Muscle layer of colon (tissue), 2 donors: Measurements from ENCODE around the gene TTC3.
"Not testable (repeated sequence)": the region's sequence is repeated elsewhere in the genome, so short reads cannot be mapped to it uniquely, and the experiment has no call there.

Experiments used
- H3K27ac ChIP-seq: one replicate; pipeline ENCODE4 v1.7.0; 2013; ENCODE audit warnings: low read depth, mild to moderate bottlenecking, low read length, moderate library complexity
- H3K27me3 ChIP-seq, 2 donors: one replicate each; pipeline ENCODE4 v1.7.0; 2013; ENCODE audit warnings: low read length in 2 of 2, mild to moderate bottlenecking in 2 of 2; ENCODE audit not compliant: insufficient read depth in 2 of 2, control insufficient read depth in 1 of 2
- H3K36me3 ChIP-seq: one replicate; pipeline ENCODE4 v1.7.0; 2013; ENCODE audit warnings: mild to moderate bottlenecking, low read length; ENCODE audit not compliant: insufficient read depth
- H3K4me1 ChIP-seq: one replicate; pipeline ENCODE4 v1.7.0; 2013; ENCODE audit warnings: mild to moderate bottlenecking, low read length; ENCODE audit not compliant: insufficient read depth
- H3K4me3 ChIP-seq, 2 donors: one replicate each; pipeline ENCODE4 v1.7.0; 2013; ENCODE audit warnings: low read length in 2 of 2, low read depth in 1 of 2, mild to moderate bottlenecking in 1 of 2, moderate library complexity in 1 of 2
- H3K9ac ChIP-seq: one replicate; pipeline ENCODE4 v1.7.0; 2013; ENCODE audit warnings: low read length
- H3K9me3 ChIP-seq: one replicate; pipeline ENCODE4 v1.7.0; 2013; ENCODE audit warnings: mild to moderate bottlenecking, low read length
- donor health status: abdominal sarcoma.
- donor health status: Adenocarcinoma of cecum.

TTC3 gene

GRCh38 chr21:37044643-37045042 is 28.4 kb upstream of the TTC3 start:
- no peak overlapping the region for H3K27ac ChIP-seq
- H3K4me3 ChIP-seq = no peak overlapping the region
- no peaks in the 10 kb centered on the region for H3K9me3 ChIP-seq
- no peaks in the 10 kb centered on the region for H3K36me3 ChIP-seq
- no peak overlapping the region for H3K9ac ChIP-seq
- H3K4me1 ChIP-seq = no peaks in the 10 kb centered on the region
- H3K27me3 ChIP-seq = no peaks in the 10 kb centered on the region

DNA sequence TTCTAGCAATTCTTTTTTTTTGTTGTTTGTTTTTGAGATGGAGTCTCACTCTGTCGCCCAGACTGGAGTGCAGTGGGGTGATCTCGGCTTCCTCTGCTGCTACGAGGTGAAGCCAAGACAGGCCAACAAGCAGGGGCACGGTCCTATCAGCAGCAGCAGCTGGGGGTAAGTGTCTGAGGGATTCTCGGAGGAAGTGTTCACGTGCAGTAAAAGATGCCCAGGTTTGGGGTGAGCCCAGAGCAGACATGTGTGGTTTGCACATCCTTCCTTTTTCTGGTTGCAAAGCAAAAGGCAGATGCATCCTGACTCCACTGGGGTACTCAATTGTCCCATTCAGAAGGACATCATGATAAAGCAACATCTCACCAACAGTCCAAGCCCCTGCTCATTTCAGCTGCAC is 27.9 kb upstream of the TTC3 start:
- Histone ChIP-seq H3K27me3 (no peaks in the 10 kb centered on the region), H3K9ac (no peak overlapping the region), H3K36me3 (no peaks in the 10 kb centered on the region), H3K4me3 (no peak overlapping the region), H3K9me3 (no peaks in the 10 kb centered on the region), H3K27ac (no peak overlapping the region), H3K4me1 (no peaks in the 10 kb centered on the region)

GRCh38 chr21:37045556-37045955 is 27.5 kb upstream of the TTC3 start:
- Histone ChIP-seq H3K36me3 (no peaks in the 10 kb centered on the region), H3K9me3 (no peaks in the 10 kb centered on the region), H3K4me3 (no peak overlapping the region), H3K27ac (no peak overlapping the region), H3K9ac (no peak overlapping the region), H3K27me3 (no peaks in the 10 kb centered on the region), H3K4me1 (no peaks in the 10 kb centered on the region)

DNA sequence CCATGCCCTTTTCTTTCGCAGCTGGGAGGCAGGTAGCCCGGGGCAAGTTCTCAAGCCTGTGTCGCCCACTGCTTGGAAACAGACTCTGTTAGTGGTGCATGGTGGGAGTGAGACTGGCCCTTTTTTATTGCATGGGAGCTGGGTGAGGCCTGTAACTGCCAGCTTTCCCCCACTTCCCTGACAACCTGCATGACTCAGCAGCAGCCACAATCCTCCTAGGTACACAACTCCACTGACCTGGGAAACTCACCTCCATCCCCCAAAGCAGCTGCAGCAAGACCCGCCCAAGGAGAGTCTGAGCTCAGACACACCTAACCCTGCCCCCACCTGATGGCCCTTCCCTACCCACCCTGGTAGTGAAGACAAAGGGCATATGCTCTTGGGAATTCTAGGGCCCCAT is 26.0 kb upstream of the TTC3 start:
- H3K4me1 ChIP-seq = no peaks in the 10 kb centered on the region
- no peak overlapping the region for H3K4me3 ChIP-seq

GRCh38 chr21:37049741-37050140 is 23.3 kb upstream of the TTC3 start:
- not testable (repeated sequence) for H3K9me3 ChIP-seq, H3K27ac ChIP-seq, H3K27me3 ChIP-seq, H3K36me3 ChIP-seq, H3K4me3 ChIP-seq, H3K4me1 ChIP-seq, H3K9ac ChIP-seq

More for the DNA sequence above, 26.0 kb upstream of the TTC3 start:
- H3K27me3 ChIP-seq = no peaks in the 10 kb centered on the region
- H3K27ac ChIP-seq = no peak overlapping the region
- no peak overlapping the region for H3K9ac ChIP-seq
- no peaks in the 10 kb centered on the region for H3K9me3 ChIP-seq
- no peaks in the 10 kb centered on the region for H3K36me3 ChIP-seq

DNA sequence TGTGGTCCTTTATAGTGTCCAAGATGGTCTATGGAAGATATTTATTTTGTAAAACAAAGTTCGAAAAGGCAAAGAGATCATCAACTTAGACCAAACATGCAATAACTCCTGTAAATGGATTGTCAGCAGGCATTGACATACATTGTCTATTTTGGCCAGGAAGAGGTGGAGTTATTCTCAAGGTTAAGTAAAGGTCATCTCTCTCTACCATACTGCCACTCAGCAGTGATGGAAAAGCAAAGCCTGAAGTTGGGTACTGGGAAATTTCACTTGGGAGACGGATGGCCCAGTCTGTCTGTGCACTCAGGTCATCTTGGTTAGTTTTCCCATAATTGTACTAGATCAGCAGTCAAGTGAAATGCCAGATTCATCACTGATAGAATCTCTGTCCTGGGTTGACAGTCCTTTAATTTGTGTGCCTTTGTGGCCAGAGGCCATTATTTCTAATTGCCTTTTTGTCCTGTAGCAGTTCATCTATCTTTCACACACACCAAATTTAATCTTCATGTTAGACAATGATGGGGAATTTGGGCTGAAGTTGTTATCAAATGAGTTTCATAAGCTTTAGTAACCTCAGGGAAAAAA is 17.7 kb upstream of the TTC3 start:
- H3K27me3 ChIP-seq = no peaks in the 10 kb centered on the region
- H3K27ac ChIP-seq = no peak overlapping the region
- H3K4me3 ChIP-seq = no peak overlapping the region
- H3K9ac ChIP-seq = no peak overlapping the region
- peaks cover under 1% of the 10 kb centered on the region for H3K4me1 ChIP-seq
- no peaks in the 10 kb centered on the region for H3K36me3 ChIP-seq
- no peaks in the 10 kb centered on the region for H3K9me3 ChIP-seq

DNA sequence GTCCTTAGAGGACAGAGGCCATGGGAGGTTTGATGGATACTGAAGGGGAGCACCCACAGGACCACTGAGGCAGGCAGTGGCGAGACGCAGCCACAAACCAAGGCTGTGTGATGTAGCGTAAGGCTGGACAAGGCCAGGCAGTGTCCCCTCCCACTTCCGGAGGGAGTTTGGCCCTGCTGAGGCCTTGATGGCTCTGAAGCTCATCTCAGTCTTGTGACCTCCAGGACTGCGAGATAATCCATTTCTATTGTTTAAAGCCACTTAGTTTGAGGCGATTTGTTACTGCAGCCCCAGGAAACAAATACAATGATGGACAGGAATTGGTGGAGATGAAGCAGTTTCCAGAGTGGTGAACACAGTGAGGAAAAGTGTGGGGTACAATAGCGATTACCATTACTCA is 15.4 kb upstream of the TTC3 start:
- Histone ChIP-seq H3K36me3 (no peaks in the 10 kb centered on the region), H3K27ac (no peak overlapping the region), H3K9me3 (no peaks in the 10 kb centered on the region), H3K27me3 (no peaks in the 10 kb centered on the region), H3K4me1 (peaks cover 5% of the 10 kb centered on the region), H3K4me3 (no peak overlapping the region), H3K9ac (no peak overlapping the region)

- H3K27me3 ChIP-seq = no peaks in the 10 kb centered on the region
- no peak overlapping the region for H3K27ac ChIP-seq
- H3K4me3 ChIP-seq = no peak overlapping the region
- H3K36me3 ChIP-seq = no peaks in the 10 kb centered on the region
- H3K9ac ChIP-seq = no peak overlapping the region
- H3K4me1 ChIP-seq = peaks cover 5% of the 10 kb centered on the region
- H3K9me3 ChIP-seq = no peaks in the 10 kb centered on the region
These were observed 14.8 kb upstream of the TTC3 start for GRCh38 chr21:37058261-37058660.

DNA sequence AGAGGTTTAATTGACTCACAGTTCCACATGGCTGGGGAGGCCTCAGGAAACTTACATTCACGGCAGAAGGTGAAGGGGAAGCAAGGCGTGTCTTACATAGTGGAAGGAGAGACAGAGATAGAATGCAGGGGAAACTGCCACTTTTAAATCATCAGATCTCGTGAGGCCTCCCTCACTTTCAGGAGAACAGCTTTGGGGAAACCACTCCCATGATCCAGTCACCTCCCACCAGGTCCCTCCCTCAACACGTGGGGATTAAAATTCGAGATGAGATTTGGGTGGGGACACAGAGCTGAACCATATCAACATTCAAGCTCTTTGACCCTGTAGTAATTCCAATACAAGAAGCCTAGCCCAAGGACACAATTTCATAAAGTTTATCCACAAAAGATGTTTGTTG is 13.9 kb upstream of the TTC3 start:
- Histone ChIP-seq H3K4me3 (no peak overlapping the region), H3K9ac (no peak overlapping the region)

DNA sequence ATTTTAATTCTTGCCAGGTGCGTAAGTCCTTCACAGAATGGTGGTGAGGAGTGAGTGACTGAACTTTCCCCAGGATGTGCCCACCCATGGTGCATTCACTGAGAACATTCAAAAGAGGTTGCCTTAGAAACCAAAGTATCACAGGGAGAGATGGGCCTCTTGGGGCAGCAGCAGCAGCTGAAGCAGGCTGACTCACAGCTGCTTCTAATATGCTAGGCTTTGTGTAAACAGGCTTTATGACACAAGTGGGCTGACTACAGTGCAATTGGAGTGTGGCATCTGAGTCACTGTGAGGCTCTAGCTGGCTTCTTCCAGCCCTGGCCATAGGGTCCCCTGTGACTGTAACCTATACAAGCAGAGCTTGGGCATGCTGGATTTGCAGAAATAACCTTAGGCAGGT is 12.8 kb upstream of the TTC3 start:
- no peak overlapping the region for H3K9ac ChIP-seq
- no peaks in the 10 kb centered on the region for H3K9me3 ChIP-seq
- no peaks in the 10 kb centered on the region for H3K36me3 ChIP-seq
- no peak overlapping the region for H3K27ac ChIP-seq
- peaks cover 5% of the 10 kb centered on the region for H3K4me1 ChIP-seq
- H3K27me3 ChIP-seq = no peaks in the 10 kb centered on the region
- no peak overlapping the region for H3K4me3 ChIP-seq

More for the DNA sequence above, 13.9 kb upstream of the TTC3 start:
- Histone ChIP-seq H3K27me3 (no peaks in the 10 kb centered on the region), H3K27ac (no peak overlapping the region), H3K9me3 (no peaks in the 10 kb centered on the region), H3K4me1 (peaks cover 5% of the 10 kb centered on the region), H3K36me3 (no peaks in the 10 kb centered on the region)

DNA sequence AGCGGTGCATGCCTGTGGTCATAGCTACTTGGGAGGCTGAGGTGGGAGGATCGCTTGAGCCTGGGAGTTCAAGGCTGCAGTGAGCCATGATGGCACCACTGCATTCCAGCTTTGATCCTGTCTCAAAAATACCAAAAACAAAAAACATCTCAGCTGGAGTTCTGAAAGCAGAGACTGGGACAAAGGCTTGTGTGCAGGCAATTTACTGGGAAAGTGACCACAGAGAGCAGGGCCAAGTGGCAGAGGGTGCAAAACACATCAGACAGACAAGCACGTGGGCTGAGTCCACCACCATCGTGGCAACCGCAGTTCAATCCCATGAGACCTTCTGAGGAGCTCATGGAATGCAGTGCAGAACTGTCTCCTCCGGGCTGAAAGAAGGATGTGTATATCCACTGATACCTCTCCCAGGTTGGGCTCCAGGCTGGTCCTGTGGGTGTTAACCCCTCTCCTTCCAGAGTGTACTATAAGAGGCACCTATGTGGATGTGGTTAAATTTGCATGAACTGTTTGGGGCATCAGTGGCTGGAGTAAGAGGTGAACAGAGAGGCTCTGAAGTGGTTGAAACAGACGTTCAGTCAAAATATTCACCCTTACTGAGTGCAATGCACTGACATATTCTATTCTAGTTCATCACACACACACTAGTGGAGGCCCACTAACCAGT is 11.0 kb upstream of the TTC3 start:
- H3K4me1 ChIP-seq = peaks cover 5% of the 10 kb centered on the region
- no peak overlapping the region for H3K27ac ChIP-seq
- H3K9me3 ChIP-seq = no peaks in the 10 kb centered on the region
- no peaks in the 10 kb centered on the region for H3K27me3 ChIP-seq
- no peak overlapping the region for H3K4me3 ChIP-seq
- no peaks in the 10 kb centered on the region for H3K36me3 ChIP-seq
- no peak overlapping the region for H3K9ac ChIP-seq

- no peak overlapping the region for H3K9ac ChIP-seq
- no peaks in the 10 kb centered on the region for H3K36me3 ChIP-seq
- no peak overlapping the region for H3K27ac ChIP-seq
- peaks cover 5% of the 10 kb centered on the region for H3K4me1 ChIP-seq
- no peaks in the 10 kb centered on the region for H3K27me3 ChIP-seq
- no peaks in the 10 kb centered on the region for H3K9me3 ChIP-seq
- no peak overlapping the region for H3K4me3 ChIP-seq
These were observed 10.5 kb upstream of the TTC3 start for GRCh38 chr21:37062593-37062935.
